ENCODE data around the gene DPP6. TPM values are rescaled to one million over a fixed set of nuclear protein-coding genes. Genes with fewer than 3 reads are reported as not detected.

Gene DPP6
- total and polyA plus RNA-seq, 9 donors: 0.22 to 3.9 (median 1.3) TPM; not detected in 1

DNA sequence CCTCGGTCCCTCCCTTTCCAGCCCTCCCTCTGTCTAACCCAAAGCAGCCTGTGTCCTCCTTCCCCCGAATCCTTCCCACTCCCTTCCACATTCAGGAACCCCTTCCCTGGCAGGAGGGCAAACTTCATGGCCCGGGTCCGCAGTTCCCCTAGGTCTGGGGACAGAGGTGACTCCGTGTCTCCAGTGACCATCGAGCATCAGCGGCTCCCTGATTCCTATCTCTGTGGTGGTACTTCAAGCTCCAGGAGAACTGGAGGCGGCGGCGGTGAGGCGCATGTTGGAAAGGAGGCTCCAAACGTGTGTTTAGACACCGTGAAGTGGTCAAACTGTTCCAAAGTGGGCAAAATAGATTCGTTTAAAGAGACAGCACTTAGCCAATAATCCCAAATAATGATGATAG is 802.6 kb downstream of the DPP6 start:
- H3K27me3 ChIP-seq: no peaks in the 10 kb centered on the region
- WGBS, 3 donors: 81 to 87% (median 82%) methylated on average over 14 of the region's 14 CpGs
- TF ChIP-seq, protein P1, sequence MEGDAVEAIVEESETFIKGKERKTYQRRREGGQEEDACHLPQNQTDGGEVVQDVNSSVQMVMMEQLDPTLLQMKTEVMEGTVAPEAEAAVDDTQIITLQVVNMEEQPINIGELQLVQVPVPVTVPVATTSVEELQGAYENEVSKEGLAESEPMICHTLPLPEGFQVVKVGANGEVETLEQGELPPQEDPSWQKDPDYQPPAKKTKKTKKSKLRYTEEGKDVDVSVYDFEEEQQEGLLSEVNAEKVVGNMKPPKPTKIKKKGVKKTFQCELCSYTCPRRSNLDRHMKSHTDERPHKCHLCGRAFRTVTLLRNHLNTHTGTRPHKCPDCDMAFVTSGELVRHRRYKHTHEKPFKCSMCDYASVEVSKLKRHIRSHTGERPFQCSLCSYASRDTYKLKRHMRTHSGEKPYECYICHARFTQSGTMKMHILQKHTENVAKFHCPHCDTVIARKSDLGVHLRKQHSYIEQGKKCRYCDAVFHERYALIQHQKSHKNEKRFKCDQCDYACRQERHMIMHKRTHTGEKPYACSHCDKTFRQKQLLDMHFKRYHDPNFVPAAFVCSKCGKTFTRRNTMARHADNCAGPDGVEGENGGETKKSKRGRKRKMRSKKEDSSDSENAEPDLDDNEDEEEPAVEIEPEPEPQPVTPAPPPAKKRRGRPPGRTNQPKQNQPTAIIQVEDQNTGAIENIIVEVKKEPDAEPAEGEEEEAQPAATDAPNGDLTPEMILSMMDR (IDR thresholded peaks at IDR 0.05): no peak
- TF ChIP-seq POLR2A (IDR thresholded peaks at IDR 0.05): no peak
- no peak for TF ChIP-seq EP300 (IDR thresholded peaks at IDR 0.05)
- DNase-seq: no peak
- no peak overlapping the region for H3K4me3 ChIP-seq
- H3K4me1 ChIP-seq (ENCODE audit: insufficient read depth): no peaks in the 10 kb centered on the region
- intact Hi-C loops (cut with DNase I): no loop called here
- no peaks in the 10 kb centered on the region for H3K36me3 ChIP-seq
- H3K27ac ChIP-seq: no peak overlapping the region
- H3K9me3 ChIP-seq: no peaks in the 10 kb centered on the region

- Histone ChIP-seq H3K9me3 (no peaks in the 10 kb centered on the region), H3K27me3 (no peaks in the 10 kb centered on the region), H3K36me3 (no peaks in the 10 kb centered on the region), H3K4me3 (no peak overlapping the region), H3K27ac (no peak overlapping the region), H3K4me1 (ENCODE audit: insufficient read depth) (no peaks in the 10 kb centered on the region)
- intact Hi-C loops (cut with DNase I): no loop called here
- TF ChIP-seq, protein P1 (IDR thresholded peaks at IDR 0.05): no peak
- TF ChIP-seq EP300 (IDR thresholded peaks at IDR 0.05): no peak
- no peak for TF ChIP-seq POLR2A (IDR thresholded peaks at IDR 0.05)
- DNase-seq: no peak
- 75 to 82% (median 77%) methylated on average over 12 of the region's 12 CpGs for WGBS, 3 donors
Observed at GRCh38 chr7:154855366-154855765, 803.2 kb downstream of the DPP6 start.

- Histone ChIP-seq H3K9me3 (no peaks in the 10 kb centered on the region), H3K36me3 (no peaks in the 10 kb centered on the region), H3K27ac (no peak overlapping the region), H3K4me1 (ENCODE audit: insufficient read depth) (no peaks in the 10 kb centered on the region), H3K27me3 (no peaks in the 10 kb centered on the region), H3K4me3 (no peak overlapping the region)
- TF ChIP-seq, protein P1 (IDR thresholded peaks at IDR 0.05): no peak
- intact Hi-C loops (cut with DNase I): no loop called here
- no peak for DNase-seq
- 71 to 79% (median 73%) methylated on average over 9 of the region's 9 CpGs for WGBS, 3 donors
Observed at GRCh38 chr7:154856733-154857132, 804.5 kb downstream of the DPP6 start.

DNA sequence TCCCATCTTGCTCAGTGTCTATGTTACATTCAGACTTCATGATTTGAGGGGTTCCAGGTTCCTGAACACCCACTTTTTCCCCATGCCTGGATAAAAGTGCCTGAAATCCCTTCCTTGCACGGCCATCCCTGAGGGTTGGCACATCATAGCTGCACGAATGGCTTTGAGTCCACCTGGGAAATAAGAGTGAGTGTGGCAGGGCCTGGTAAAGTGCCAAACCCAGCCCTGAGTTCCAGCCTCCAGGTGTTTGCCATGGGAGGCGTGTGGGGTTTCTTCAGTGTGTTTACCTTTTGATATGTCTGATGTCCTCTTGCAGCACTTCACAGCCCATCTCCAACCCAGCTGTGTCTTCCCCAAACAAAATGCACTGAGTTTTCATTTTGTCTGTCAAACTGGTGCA is 805.0 kb downstream of the DPP6 start:
- no peak for DNase-seq

More for the DNA sequence above, 805.0 kb downstream of the DPP6 start:
- Histone ChIP-seq H3K36me3 (no peaks in the 10 kb centered on the region), H3K27me3 (no peaks in the 10 kb centered on the region), H3K9me3 (no peaks in the 10 kb centered on the region), H3K4me1 (ENCODE audit: insufficient read depth) (no peaks in the 10 kb centered on the region), H3K27ac (no peak overlapping the region), H3K4me3 (no peak overlapping the region)
- intact Hi-C loops (cut with DNase I): no loop called here
- TF ChIP-seq POLR2A (IDR thresholded peaks at IDR 0.05): no peak
- TF ChIP-seq EP300 (IDR thresholded peaks at IDR 0.05): no peak
- TF ChIP-seq, protein P1 (IDR thresholded peaks at IDR 0.05): no peak
- 72 to 84% (median 79%) methylated on average over 3 of the region's 3 CpGs for WGBS, 3 donors

Data from ovary (tissue), 9 donors.